Measurements from ENCODE around the gene SETD7. TPM values are rescaled to one million over a fixed set of nuclear protein-coding genes. Genes with fewer than 3 reads are reported as not detected.
A peak's percentile ranks its signal among the peaks of the same experiment; 100 is the strongest.

The SETD7 gene
- 10 to 100 TPM in 1 of 2 donors, 1 to 10 TPM in 1; 9.9 to 12.0 TPM for polyA plus RNA-seq

DNA sequence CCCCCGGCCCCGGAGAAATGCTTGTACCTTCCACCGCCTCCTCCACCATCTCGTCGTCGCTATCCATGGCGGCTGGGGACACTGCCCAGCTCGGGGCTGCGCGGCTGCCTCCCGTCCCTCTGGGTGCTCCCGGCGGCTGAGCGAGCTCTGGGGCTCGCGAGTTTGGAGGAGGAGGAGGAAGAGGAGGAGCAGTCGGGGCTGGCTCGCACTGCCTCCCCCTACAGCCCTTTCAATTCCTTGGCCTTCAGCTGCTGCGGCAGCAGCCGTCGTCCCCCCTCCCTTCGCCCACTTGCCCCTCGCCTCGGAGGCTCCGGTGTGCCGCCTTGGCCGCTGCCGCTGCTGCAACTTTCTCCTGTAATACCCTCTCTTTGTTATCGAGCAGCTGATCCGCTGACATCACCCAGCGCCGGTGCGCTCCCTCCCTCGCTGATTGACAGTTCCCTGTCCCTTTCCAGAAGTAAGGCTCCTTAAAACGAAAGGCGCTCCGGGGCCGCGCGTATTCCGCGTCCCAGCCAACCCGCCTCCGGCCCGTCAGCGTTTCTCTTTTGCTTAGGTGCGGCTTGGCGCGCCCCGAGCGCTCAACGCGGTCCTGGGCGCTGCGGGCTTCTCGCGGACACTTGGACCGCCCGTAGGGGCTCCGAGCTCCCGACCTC is at the start of gene SETD7:
SETD7 (minus strand) TSS at position 149 of the 653 bp plus-strand sequence; CDS start at position 67, 82 bp downstream.
- 0% methylated on average over 55 to 61 of the region's 61 CpGs for WGBS, 2 donors
- H3K27ac ChIP-seq (ENCODE audit: low read depth in 2 of 2, low read length in 1 of 2) = peak within 1 kb of the TSS; percentile 94 to 98
- no peaks in the 10 kb centered on the region for H3K36me3 ChIP-seq (ENCODE audit: control insufficient read depth in 2 of 2, insufficient read depth in 2 of 2, low read length in 1 of 2)
- H3K4me3 ChIP-seq (ENCODE audit: low read depth in 1 of 2, low read length in 2 of 2) = peak within 1 kb of the TSS; percentile 66 to 93
- H3K4me1 ChIP-seq (ENCODE audit: control insufficient read depth in 2 of 2, insufficient read depth in 2 of 2, low read length in 1 of 2) = peaks cover 0 to 4% of the 10 kb centered on the region in 2 donors
- H3K9me3 ChIP-seq (ENCODE audit: control insufficient read depth in 2 of 2, insufficient read depth in 1 of 2, low read depth in 1 of 2, low read length in 1 of 2) = no peaks in the 10 kb centered on the region
- no peaks in the 10 kb centered on the region for H3K27me3 ChIP-seq (ENCODE audit: control insufficient read depth in 1 of 2, insufficient read depth in 2 of 2, low read length in 2 of 2)

DNA sequence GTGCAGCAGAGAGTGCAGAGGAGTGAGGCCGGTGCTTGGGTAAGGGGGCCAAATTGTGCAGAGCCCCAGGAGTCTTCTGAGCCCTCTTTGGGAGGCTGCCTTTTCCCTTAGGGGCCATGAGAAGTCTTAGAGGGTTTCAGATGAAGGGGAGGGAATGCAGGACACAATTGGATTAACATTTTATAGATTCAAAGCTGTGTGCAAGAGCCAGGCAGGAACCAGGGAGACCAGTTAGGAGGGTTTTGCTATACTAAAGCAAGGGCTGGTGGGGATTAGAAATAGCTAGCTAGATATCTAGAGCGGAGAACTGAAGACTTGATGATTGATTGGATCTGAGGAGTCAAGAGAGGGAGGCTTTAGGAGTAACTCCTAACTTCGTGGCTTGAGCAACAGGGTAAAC is 49.5 kb upstream of the SETD7 start:
- Histone ChIP-seq H3K27me3 (ENCODE audit: control insufficient read depth in 1 of 2, insufficient read depth in 2 of 2, low read length in 2 of 2) (no peaks in the 10 kb centered on the region), H3K4me1 (ENCODE audit: control insufficient read depth in 2 of 2, insufficient read depth in 2 of 2, low read length in 1 of 2) (peaks cover 3 to 11% of the 10 kb centered on the region in 2 donors), H3K36me3 (ENCODE audit: control insufficient read depth in 2 of 2, insufficient read depth in 2 of 2, low read length in 1 of 2) (no peaks in the 10 kb centered on the region), H3K9me3 (ENCODE audit: control insufficient read depth in 2 of 2, insufficient read depth in 1 of 2, low read depth in 1 of 2, low read length in 1 of 2) (no peaks in the 10 kb centered on the region), H3K27ac (ENCODE audit: low read depth in 2 of 2, low read length in 1 of 2) (peak overlapping the region; percentile 87 to 94), H3K4me3 (ENCODE audit: low read depth in 1 of 2, low read length in 2 of 2) (no peak overlapping the region)
- WGBS, 2 donors = 74 to 77% methylated on average over 3 of the region's 3 CpGs

DNA sequence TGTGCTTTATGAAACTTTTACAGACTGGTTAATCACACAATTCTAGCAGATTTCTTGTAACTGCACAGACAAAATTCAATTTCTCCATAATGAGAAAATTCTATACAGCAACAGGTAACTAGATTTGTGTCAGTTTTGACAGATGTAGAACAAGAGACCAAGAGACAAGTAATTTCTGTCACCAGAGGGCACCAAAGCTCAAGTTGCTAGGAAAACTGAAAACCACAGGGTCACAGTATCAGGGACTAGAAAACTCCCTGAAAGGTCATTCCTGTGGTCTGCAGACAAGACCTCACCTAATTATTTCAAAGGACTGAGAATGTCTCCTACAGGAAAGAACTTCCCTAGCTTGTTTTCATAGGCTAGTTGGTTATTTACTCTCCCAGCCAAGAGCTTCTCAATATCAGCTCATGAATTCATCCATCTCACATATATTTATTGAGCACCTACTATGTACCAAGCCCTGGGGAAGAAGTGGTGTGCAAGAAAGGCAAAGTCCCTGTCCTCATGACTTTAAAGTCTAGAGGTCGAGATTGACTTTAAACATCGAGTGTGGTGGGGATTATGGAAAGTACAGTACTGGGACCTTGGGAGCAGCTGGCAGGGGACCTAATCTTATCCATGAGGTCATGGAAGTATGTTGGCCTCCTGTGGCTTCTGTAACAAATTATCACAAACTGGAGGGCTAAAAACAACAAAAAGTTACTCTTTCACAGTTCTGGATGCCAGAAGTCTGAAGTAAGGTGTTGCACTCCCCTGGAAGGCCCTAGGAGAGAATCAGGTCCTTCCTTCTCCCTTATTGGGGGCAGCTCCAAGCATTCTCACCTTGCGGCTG is 47.8 kb upstream of the SETD7 start:
- WGBS, 2 donors = 64 to 69% methylated on average over 3 of the region's 3 CpGs
- no peak overlapping the region for H3K27ac ChIP-seq (ENCODE audit: low read depth in 2 of 2, low read length in 1 of 2)
- peaks cover 3 to 11% of the 10 kb centered on the region in 2 donors for H3K4me1 ChIP-seq (ENCODE audit: control insufficient read depth in 2 of 2, insufficient read depth in 2 of 2, low read length in 1 of 2)
- H3K4me3 ChIP-seq (ENCODE audit: low read depth in 1 of 2, low read length in 2 of 2) = no peak overlapping the region
- H3K9me3 ChIP-seq (ENCODE audit: control insufficient read depth in 2 of 2, insufficient read depth in 1 of 2, low read depth in 1 of 2, low read length in 1 of 2) = no peaks in the 10 kb centered on the region
- H3K36me3 ChIP-seq (ENCODE audit: control insufficient read depth in 2 of 2, insufficient read depth in 2 of 2, low read length in 1 of 2) = no peaks in the 10 kb centered on the region
- H3K27me3 ChIP-seq (ENCODE audit: control insufficient read depth in 1 of 2, insufficient read depth in 2 of 2, low read length in 2 of 2) = no peaks in the 10 kb centered on the region

GRCh38 chr4:139602776-139603360 is 46.8 kb upstream of the SETD7 start:
- 58 to 59% methylated on average over 6 of the region's 6 CpGs for WGBS, 2 donors
- no peaks in the 10 kb centered on the region for H3K27me3 ChIP-seq (ENCODE audit: control insufficient read depth in 1 of 2, insufficient read depth in 2 of 2, low read length in 2 of 2)
- H3K4me3 ChIP-seq (ENCODE audit: low read depth in 1 of 2, low read length in 2 of 2) = no peak overlapping the region
- no peaks in the 10 kb centered on the region for H3K36me3 ChIP-seq (ENCODE audit: control insufficient read depth in 2 of 2, insufficient read depth in 2 of 2, low read length in 1 of 2)
- H3K9me3 ChIP-seq (ENCODE audit: control insufficient read depth in 2 of 2, insufficient read depth in 1 of 2, low read depth in 1 of 2, low read length in 1 of 2) = no peaks in the 10 kb centered on the region
- peaks cover 3 to 11% of the 10 kb centered on the region in 2 donors for H3K4me1 ChIP-seq (ENCODE audit: control insufficient read depth in 2 of 2, insufficient read depth in 2 of 2, low read length in 1 of 2)
- H3K27ac ChIP-seq (ENCODE audit: low read depth in 2 of 2, low read length in 1 of 2) = no peak overlapping the region

DNA sequence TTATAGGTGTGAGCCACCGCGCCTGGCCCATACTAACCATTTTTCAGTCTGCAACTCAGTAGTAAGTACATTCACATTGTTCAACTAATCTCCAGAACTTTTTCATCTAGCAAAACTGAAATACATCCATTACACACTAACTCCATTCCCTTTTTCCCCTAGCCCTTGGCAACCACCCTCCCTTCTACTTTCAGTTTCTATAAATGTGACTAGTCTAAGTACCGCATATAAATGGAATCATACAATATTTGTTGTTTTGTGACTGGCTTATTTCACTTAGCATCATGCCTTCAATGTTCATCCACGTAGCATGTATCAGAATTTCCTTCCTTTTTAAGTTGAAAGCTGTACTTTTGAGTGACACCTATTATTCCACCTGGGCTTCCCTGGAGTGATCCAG is 44.6 kb upstream of the SETD7 start:
- H3K27me3 ChIP-seq (ENCODE audit: control insufficient read depth in 1 of 2, insufficient read depth in 2 of 2, low read length in 2 of 2) = no peaks in the 10 kb centered on the region
- no peak overlapping the region for H3K27ac ChIP-seq (ENCODE audit: low read depth in 2 of 2, low read length in 1 of 2)
- H3K4me1 ChIP-seq (ENCODE audit: control insufficient read depth in 2 of 2, insufficient read depth in 2 of 2, low read length in 1 of 2) = peaks cover 0 to 7% of the 10 kb centered on the region in 2 donors
- 86 to 87% methylated on average over 4 of the region's 4 CpGs for WGBS, 2 donors
- H3K36me3 ChIP-seq (ENCODE audit: control insufficient read depth in 2 of 2, insufficient read depth in 2 of 2, low read length in 1 of 2) = no peaks in the 10 kb centered on the region
- no peaks in the 10 kb centered on the region for H3K9me3 ChIP-seq (ENCODE audit: control insufficient read depth in 2 of 2, insufficient read depth in 1 of 2, low read depth in 1 of 2, low read length in 1 of 2)
- no peak overlapping the region for H3K4me3 ChIP-seq (ENCODE audit: low read depth in 1 of 2, low read length in 2 of 2)

- Histone ChIP-seq H3K36me3 (ENCODE audit: control insufficient read depth in 2 of 2, insufficient read depth in 2 of 2, low read length in 1 of 2) (no peaks in the 10 kb centered on the region), H3K4me3 (ENCODE audit: low read depth in 1 of 2, low read length in 2 of 2) (no peak overlapping the region), H3K27me3 (ENCODE audit: control insufficient read depth in 1 of 2, insufficient read depth in 2 of 2, low read length in 2 of 2) (no peaks in the 10 kb centered on the region), H3K9me3 (ENCODE audit: control insufficient read depth in 2 of 2, insufficient read depth in 1 of 2, low read depth in 1 of 2, low read length in 1 of 2) (no peaks in the 10 kb centered on the region), H3K27ac (ENCODE audit: low read depth in 2 of 2, low read length in 1 of 2) (no peak overlapping the region), H3K4me1 (ENCODE audit: control insufficient read depth in 2 of 2, insufficient read depth in 2 of 2, low read length in 1 of 2) (peaks cover 0 to 3% of the 10 kb centered on the region in 2 donors)
- 83 to 86% methylated on average over 6 of the region's 6 CpGs for WGBS, 2 donors
Measured at GRCh38 chr4:139599594-139600374, 43.8 kb upstream of the SETD7 start.

DNA sequence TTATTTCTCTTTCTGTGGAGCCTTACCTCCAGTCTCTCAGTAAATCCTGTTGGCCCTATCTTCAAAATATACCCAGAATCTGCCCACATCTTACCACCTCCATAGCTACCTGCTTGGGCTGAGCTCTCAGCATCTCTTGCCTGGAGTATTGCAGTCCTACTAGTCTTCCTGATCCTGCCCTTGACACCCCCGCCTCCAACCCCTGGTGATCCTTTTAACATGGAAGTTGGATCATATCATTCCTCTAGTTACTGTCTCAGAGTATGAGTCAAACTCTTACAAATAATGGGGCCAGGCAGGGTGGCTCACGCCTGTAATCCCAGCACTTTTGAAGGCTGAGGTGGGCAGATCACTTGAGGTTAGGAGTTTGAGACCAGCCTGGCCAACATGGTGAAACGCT is 43.1 kb upstream of the SETD7 start:
- no peak overlapping the region for H3K27ac ChIP-seq (ENCODE audit: low read depth in 2 of 2, low read length in 1 of 2)
- H3K27me3 ChIP-seq (ENCODE audit: control insufficient read depth in 1 of 2, insufficient read depth in 2 of 2, low read length in 2 of 2) = no peaks in the 10 kb centered on the region
- H3K4me1 ChIP-seq (ENCODE audit: control insufficient read depth in 2 of 2, insufficient read depth in 2 of 2, low read length in 1 of 2) = peaks cover 0 to 3% of the 10 kb centered on the region in 2 donors
- no peaks in the 10 kb centered on the region for H3K9me3 ChIP-seq (ENCODE audit: control insufficient read depth in 2 of 2, insufficient read depth in 1 of 2, low read depth in 1 of 2, low read length in 1 of 2)
- 87 to 89% methylated on average over 3 of the region's 3 CpGs for WGBS, 2 donors
- no peaks in the 10 kb centered on the region for H3K36me3 ChIP-seq (ENCODE audit: control insufficient read depth in 2 of 2, insufficient read depth in 2 of 2, low read length in 1 of 2)
- no peak overlapping the region for H3K4me3 ChIP-seq (ENCODE audit: low read depth in 1 of 2, low read length in 2 of 2)

DNA sequence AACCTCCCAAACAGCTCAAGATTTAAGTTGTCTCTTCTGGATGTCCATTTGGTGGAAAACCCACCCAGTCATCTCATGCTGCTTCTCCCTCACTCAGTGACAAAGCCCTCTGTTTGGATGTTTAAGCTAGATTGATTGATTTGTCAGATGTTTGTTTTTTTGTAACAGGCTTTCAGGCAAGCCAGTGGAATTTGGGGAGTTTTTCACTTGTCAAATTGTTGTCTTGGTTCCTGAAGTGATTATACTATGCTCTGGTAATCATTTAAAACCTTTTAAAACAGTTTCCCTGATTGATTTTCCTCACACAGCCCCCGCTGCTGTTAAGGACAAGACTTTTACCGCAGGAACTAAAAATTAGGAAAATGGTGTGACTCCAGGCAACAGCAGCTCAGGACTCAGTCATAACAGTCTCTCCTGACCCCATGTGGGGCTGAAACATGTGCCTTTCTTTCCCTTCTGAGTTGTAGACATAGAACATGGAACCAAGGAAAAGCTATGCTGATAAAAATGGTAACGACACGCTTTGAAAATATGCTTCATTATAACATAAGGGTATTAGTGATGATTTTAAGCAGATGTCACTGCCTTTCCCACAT is 40.8 kb upstream of the SETD7 start:
- Histone ChIP-seq H3K4me3 (ENCODE audit: low read depth in 1 of 2, low read length in 2 of 2) (no peak overlapping the region), H3K36me3 (ENCODE audit: control insufficient read depth in 2 of 2, insufficient read depth in 2 of 2, low read length in 1 of 2) (no peaks in the 10 kb centered on the region), H3K27me3 (ENCODE audit: control insufficient read depth in 1 of 2, insufficient read depth in 2 of 2, low read length in 2 of 2) (no peaks in the 10 kb centered on the region), H3K9me3 (ENCODE audit: control insufficient read depth in 2 of 2, insufficient read depth in 1 of 2, low read depth in 1 of 2, low read length in 1 of 2) (no peaks in the 10 kb centered on the region), H3K4me1 (ENCODE audit: control insufficient read depth in 2 of 2, insufficient read depth in 2 of 2, low read length in 1 of 2) (peaks cover 0 to 3% of the 10 kb centered on the region in 2 donors), H3K27ac (ENCODE audit: low read depth in 2 of 2, low read length in 1 of 2) (peak overlapping the region in 1 of 2 donors; percentile 0)
- whole genome bisulfite sequencing, 2 donors = 73 to 78% methylated on average over 4 of the region's 4 CpGs

Data from esophagus (tissue), 2 donors.